ENCODE data around the gene CD101. TPM values are rescaled to one million over a fixed set of nuclear protein-coding genes. Genes with fewer than 3 reads are reported as not detected.

The CD101 gene
- polyA plus RNA-seq, 1 experiment = 0.02 TPM

- no peak for DNase-seq (ENCODE audit: low read depth, low spot score)
- no peaks in the 10 kb centered on the region for H3K27me3 ChIP-seq (ENCODE audit: control insufficient read depth, insufficient read depth, low read length)
- ChIA-PET POLR2A (no interaction called here), CTCF (interaction anchor here (0.8 to 12.8 kb wide), 9 partner anchors 9 to 689 kb away, joined by 3 to 381 read pairs (median 15); partner anchors contain the start of gene TTF2)
- TF ChIP-seq, protein P1, sequence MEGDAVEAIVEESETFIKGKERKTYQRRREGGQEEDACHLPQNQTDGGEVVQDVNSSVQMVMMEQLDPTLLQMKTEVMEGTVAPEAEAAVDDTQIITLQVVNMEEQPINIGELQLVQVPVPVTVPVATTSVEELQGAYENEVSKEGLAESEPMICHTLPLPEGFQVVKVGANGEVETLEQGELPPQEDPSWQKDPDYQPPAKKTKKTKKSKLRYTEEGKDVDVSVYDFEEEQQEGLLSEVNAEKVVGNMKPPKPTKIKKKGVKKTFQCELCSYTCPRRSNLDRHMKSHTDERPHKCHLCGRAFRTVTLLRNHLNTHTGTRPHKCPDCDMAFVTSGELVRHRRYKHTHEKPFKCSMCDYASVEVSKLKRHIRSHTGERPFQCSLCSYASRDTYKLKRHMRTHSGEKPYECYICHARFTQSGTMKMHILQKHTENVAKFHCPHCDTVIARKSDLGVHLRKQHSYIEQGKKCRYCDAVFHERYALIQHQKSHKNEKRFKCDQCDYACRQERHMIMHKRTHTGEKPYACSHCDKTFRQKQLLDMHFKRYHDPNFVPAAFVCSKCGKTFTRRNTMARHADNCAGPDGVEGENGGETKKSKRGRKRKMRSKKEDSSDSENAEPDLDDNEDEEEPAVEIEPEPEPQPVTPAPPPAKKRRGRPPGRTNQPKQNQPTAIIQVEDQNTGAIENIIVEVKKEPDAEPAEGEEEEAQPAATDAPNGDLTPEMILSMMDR (IDR thresholded peaks at IDR 0.05; ENCODE audit: low read depth, low read length) = no peak
- H3K27ac ChIP-seq (ENCODE audit: low read depth, low read length) = no peak overlapping the region
- H3K4me3 ChIP-seq (ENCODE audit: low read depth, low read length) = no peak overlapping the region
- no peaks in the 10 kb centered on the region for H3K9me3 ChIP-seq (ENCODE audit: control insufficient read depth, insufficient read depth, low read length)
Observed at GRCh38 chr1:117069220-117069844, 67.8 kb downstream of the CD101 start.

- Histone ChIP-seq H3K9me3 (ENCODE audit: control insufficient read depth, insufficient read depth, low read length) (no peaks in the 10 kb centered on the region), H3K4me3 (ENCODE audit: low read depth, low read length) (no peak overlapping the region), H3K27me3 (ENCODE audit: control insufficient read depth, insufficient read depth, low read length) (no peaks in the 10 kb centered on the region), H3K27ac (ENCODE audit: low read depth, low read length) (no peak overlapping the region)
- DNase-seq (ENCODE audit: low read depth, low spot score) = no peak
- ChIA-PET CTCF (interaction anchor here (1.1 to 12.8 kb wide), 6 partner anchors 8 to 496 kb away, joined by 3 to 381 read pairs (median 67); no protein-coding TSS in a partner anchor), POLR2A (no interaction called here)
- TF ChIP-seq, protein P1 (IDR thresholded peaks at IDR 0.05; ENCODE audit: low read depth, low read length) = no peak
Observed at GRCh38 chr1:117070124-117070523, 68.6 kb downstream of the CD101 start.

GRCh38 chr1:117076648-117077047, 75.1 kb downstream of the CD101 start:
- Histone ChIP-seq H3K27me3 (ENCODE audit: control insufficient read depth, insufficient read depth, low read length) (no peaks in the 10 kb centered on the region), H3K27ac (ENCODE audit: low read depth, low read length) (no peak overlapping the region), H3K9me3 (ENCODE audit: control insufficient read depth, insufficient read depth, low read length) (no peaks in the 10 kb centered on the region), H3K4me3 (ENCODE audit: low read depth, low read length) (no peak overlapping the region)
- TF ChIP-seq, protein P1 (IDR thresholded peaks at IDR 0.05; ENCODE audit: low read depth, low read length) = no peak
- CTCF ChIA-PET = interaction anchor here (1.2 to 12.8 kb wide), 7 partner anchors 9 to 211 kb away, joined by 3 to 381 read pairs (median 7); no protein-coding TSS in a partner anchor
- DNase-seq (ENCODE audit: low read depth, low spot score) = no peak
- POLR2A ChIA-PET = interaction anchor here (1.0 kb wide), 1 partner anchor 16 kb away, joined by 11 read pairs; no protein-coding TSS in a partner anchor

- ChIA-PET POLR2A (interaction anchor here (1.0 kb wide), 1 partner anchor 16 kb away, joined by 11 read pairs; no protein-coding TSS in a partner anchor), CTCF (interaction anchor here (1.3 to 1.5 kb wide), 5 partner anchors 10 to 207 kb away, joined by 3 to 9 read pairs (median 7); no protein-coding TSS in a partner anchor)
- Histone ChIP-seq H3K4me3 (ENCODE audit: low read depth, low read length) (no peak overlapping the region), H3K9me3 (ENCODE audit: control insufficient read depth, insufficient read depth, low read length) (no peaks in the 10 kb centered on the region), H3K27me3 (ENCODE audit: control insufficient read depth, insufficient read depth, low read length) (no peaks in the 10 kb centered on the region), H3K27ac (ENCODE audit: low read depth, low read length) (peak overlapping the region; percentile 74)
- DNase-seq (ENCODE audit: low read depth, low spot score) = no peak
- TF ChIP-seq, protein P1 (IDR thresholded peaks at IDR 0.05; ENCODE audit: low read depth, low read length) = no peak
Observed at GRCh38 chr1:117077267-117077666, 75.7 kb downstream of the CD101 start.

GRCh38 chr1:117079737-117080136, 78.2 kb downstream of the CD101 start:
- Histone ChIP-seq H3K4me3 (ENCODE audit: low read depth, low read length) (no peak overlapping the region), H3K27ac (ENCODE audit: low read depth, low read length) (no peak overlapping the region), H3K9me3 (ENCODE audit: control insufficient read depth, insufficient read depth, low read length) (no peaks in the 10 kb centered on the region), H3K27me3 (ENCODE audit: control insufficient read depth, insufficient read depth, low read length) (no peaks in the 10 kb centered on the region)
- POLR2A ChIA-PET = no interaction called here
- CTCF ChIA-PET = interaction anchor here (1.1 to 2.7 kb wide), 2 partner anchors 12 to 205 kb away, joined by 4 to 11 read pairs; no protein-coding TSS in a partner anchor
- no peak for DNase-seq (ENCODE audit: low read depth, low spot score)
- TF ChIP-seq, protein P1 (IDR thresholded peaks at IDR 0.05; ENCODE audit: low read depth, low read length) = no peak
